ENCODE data around the gene LYPD3.
A peak's percentile ranks its signal among the peaks of the same experiment; 100 is the strongest.

Gene LYPD3

GRCh38 chr19:43474986-43475705 is 9.7 kb upstream of the LYPD3 start:
- Mint-ChIP-seq H3K9me3 (no peaks in the 10 kb centered on the region), H3K4me1 (peaks cover 14% of the 10 kb centered on the region), H3K27ac (peak overlapping the region; percentile 90), H3K36me3 (peaks cover 7% of the 10 kb centered on the region), H3K4me3 (peak overlapping the region; percentile 76)
- peak; percentile 88 for ATAC-seq
- peak; percentile 90 to 95 for DNase-seq (ENCODE audit: low spot score in 2 of 2)

- Mint-ChIP-seq H3K36me3 (peaks cover 7% of the 10 kb centered on the region), H3K9me3 (no peaks in the 10 kb centered on the region), H3K4me3 (peak overlapping the region; percentile 76), H3K4me1 (peaks cover 14% of the 10 kb centered on the region), H3K27ac (peak overlapping the region; percentile 69)
- ATAC-seq (no peak), DNase-seq (ENCODE audit: low spot score in 2 of 2) (no peak)
Measured at GRCh38 chr19:43474487-43474886, 9.1 kb upstream of the LYPD3 start.

GRCh38 chr19:43471091-43471490 is 5.7 kb upstream of the LYPD3 start:
- H3K36me3 Mint-ChIP-seq: no peaks in the 10 kb centered on the region
- no peak overlapping the region for H3K4me3 Mint-ChIP-seq
- H3K9me3 Mint-ChIP-seq: no peaks in the 10 kb centered on the region
- no peak overlapping the region for H3K27ac Mint-ChIP-seq
- no peak for DNase-seq (ENCODE audit: low spot score in 2 of 2)
- peaks cover 21% of the 10 kb centered on the region for H3K4me1 Mint-ChIP-seq
- ATAC-seq: no peak

- no peaks in the 10 kb centered on the region for H3K9me3 Mint-ChIP-seq
- peaks cover 13% of the 10 kb centered on the region for H3K4me1 Mint-ChIP-seq
- H3K36me3 Mint-ChIP-seq: no peaks in the 10 kb centered on the region
- no peak overlapping the region for H3K27ac Mint-ChIP-seq
- ATAC-seq: no peak
- DNase-seq (ENCODE audit: low spot score in 2 of 2): no peak
- no peak overlapping the region for H3K4me3 Mint-ChIP-seq
Measured at GRCh38 chr19:43470288-43470687, 4.9 kb upstream of the LYPD3 start.

- no peaks in the 10 kb centered on the region for H3K36me3 Mint-ChIP-seq
- H3K27ac Mint-ChIP-seq: no peak overlapping the region
- H3K4me3 Mint-ChIP-seq: no peak overlapping the region
- peaks cover 15% of the 10 kb centered on the region for H3K4me1 Mint-ChIP-seq
- ATAC-seq (no peak), DNase-seq (ENCODE audit: low spot score in 2 of 2) (no peak)
- H3K9me3 Mint-ChIP-seq: no peaks in the 10 kb centered on the region
Measured at GRCh38 chr19:43469160-43469480, 3.7 kb upstream of the LYPD3 start.

GRCh38 chr19:43468354-43469159 is 3.1 kb upstream of the LYPD3 start:
- Mint-ChIP-seq H3K4me3 (no peak overlapping the region), H3K27ac (peak overlapping the region; percentile 43), H3K4me1 (peaks cover 21% of the 10 kb centered on the region), H3K36me3 (no peaks in the 10 kb centered on the region), H3K9me3 (no peaks in the 10 kb centered on the region)
- DNase-seq (ENCODE audit: low spot score in 2 of 2) (no peak), ATAC-seq (no peak)

GRCh38 chr19:43467730-43468129 is 2.3 kb upstream of the LYPD3 start:
- DNase-seq (ENCODE audit: low spot score in 2 of 2) (no peak), ATAC-seq (no peak)
- H3K27ac Mint-ChIP-seq: no peak overlapping the region
- peaks cover 23% of the 10 kb centered on the region for H3K4me1 Mint-ChIP-seq
- no peak overlapping the region for H3K4me3 Mint-ChIP-seq
- no peaks in the 10 kb centered on the region for H3K9me3 Mint-ChIP-seq
- no peaks in the 10 kb centered on the region for H3K36me3 Mint-ChIP-seq

- ATAC-seq (no peak), DNase-seq (ENCODE audit: low spot score in 2 of 2) (no peak)
- Mint-ChIP-seq H3K4me3 (no peak overlapping the region), H3K9me3 (no peaks in the 10 kb centered on the region), H3K36me3 (no peaks in the 10 kb centered on the region), H3K27ac (no peak overlapping the region), H3K4me1 (peaks cover 25% of the 10 kb centered on the region)
Measured at GRCh38 chr19:43467276-43467675, 1.9 kb upstream of the LYPD3 start.

GRCh38 chr19:43466793-43467192 is 1.4 kb upstream of the LYPD3 start:
- H3K36me3 Mint-ChIP-seq: no peaks in the 10 kb centered on the region
- peaks cover 30% of the 10 kb centered on the region for H3K4me1 Mint-ChIP-seq
- H3K27ac Mint-ChIP-seq: no peak overlapping the region
- ATAC-seq (no peak), DNase-seq (ENCODE audit: low spot score in 2 of 2) (no peak)
- no peak overlapping the region for H3K4me3 Mint-ChIP-seq
- no peaks in the 10 kb centered on the region for H3K9me3 Mint-ChIP-seq

GRCh38 chr19:43464134-43464775 is 1.2 kb downstream of the LYPD3 start:
- peak overlapping the region; percentile 89 for H3K4me3 Mint-ChIP-seq
- DNase-seq (ENCODE audit: low spot score in 2 of 2) (peak in 1 of 2 donors; percentile 70), ATAC-seq (peak; percentile 66)
- peaks cover 44% of the 10 kb centered on the region for H3K4me1 Mint-ChIP-seq
- no peaks in the 10 kb centered on the region for H3K9me3 Mint-ChIP-seq
- H3K27ac Mint-ChIP-seq: peak overlapping the region; percentile 93
- H3K36me3 Mint-ChIP-seq: peaks cover 4% of the 10 kb centered on the region

- peaks cover 4% of the 10 kb centered on the region for H3K36me3 Mint-ChIP-seq
- H3K9me3 Mint-ChIP-seq: no peaks in the 10 kb centered on the region
- peaks cover 43% of the 10 kb centered on the region for H3K4me1 Mint-ChIP-seq
- peak overlapping the region; percentile 89 for H3K4me3 Mint-ChIP-seq
- DNase-seq (ENCODE audit: low spot score in 2 of 2) (peak; percentile 91 to 98), ATAC-seq (peak; percentile 88)
- peak overlapping the region; percentile 93 for H3K27ac Mint-ChIP-seq
Measured at GRCh38 chr19:43463381-43464133, 1.9 kb downstream of the LYPD3 start.

- ATAC-seq: no peak
- Mint-ChIP-seq H3K27ac (peak overlapping the region; percentile 93), H3K9me3 (no peaks in the 10 kb centered on the region), H3K4me1 (peaks cover 36% of the 10 kb centered on the region), H3K4me3 (peak overlapping the region; percentile 89), H3K36me3 (peaks cover 4% of the 10 kb centered on the region)
- DNase-seq (ENCODE audit: low spot score in 2 of 2): no peak
Measured at GRCh38 chr19:43462785-43463380, 2.5 kb downstream of the LYPD3 start.

GRCh38 chr19:43462383-43462782 is 3.0 kb downstream of the LYPD3 start:
- no peaks in the 10 kb centered on the region for H3K9me3 Mint-ChIP-seq
- ATAC-seq: no peak
- peak overlapping the region; percentile 89 for H3K4me3 Mint-ChIP-seq
- peaks cover 35% of the 10 kb centered on the region for H3K4me1 Mint-ChIP-seq
- peaks cover 4% of the 10 kb centered on the region for H3K36me3 Mint-ChIP-seq
- DNase-seq (ENCODE audit: low spot score in 2 of 2): no peak
- no peak overlapping the region for H3K27ac Mint-ChIP-seq

GRCh38 chr19:43461303-43461702 is 4.1 kb downstream of the LYPD3 start:
- ATAC-seq (no peak), DNase-seq (ENCODE audit: low spot score in 2 of 2) (no peak)
- Mint-ChIP-seq H3K27ac (peak overlapping the region; percentile 54), H3K36me3 (peaks cover 4% of the 10 kb centered on the region), H3K4me1 (peaks cover 35% of the 10 kb centered on the region), H3K4me3 (peak overlapping the region; percentile 89), H3K9me3 (no peaks in the 10 kb centered on the region)

All from stimulated activated effector memory CD8-positive, alpha-beta T cell treated with anti-CD3 and anti-CD28 coated beads, Interleukin-12 subunit alpha, Interleukin-12 subunit beta, amount 100 ng/mL, for 72 hours (primary cell).